UCSD-AML1 (cell line): Measurements from ENCODE around the gene DUSP10.

Source experiments
- DNase-seq: peaks from one replicate; lab custom pipeline; 2025; ENCODE audit not compliant: unreplicated experiment; lab: John Stamatoyannopoulos, UW

DUSP10 gene

DNA sequence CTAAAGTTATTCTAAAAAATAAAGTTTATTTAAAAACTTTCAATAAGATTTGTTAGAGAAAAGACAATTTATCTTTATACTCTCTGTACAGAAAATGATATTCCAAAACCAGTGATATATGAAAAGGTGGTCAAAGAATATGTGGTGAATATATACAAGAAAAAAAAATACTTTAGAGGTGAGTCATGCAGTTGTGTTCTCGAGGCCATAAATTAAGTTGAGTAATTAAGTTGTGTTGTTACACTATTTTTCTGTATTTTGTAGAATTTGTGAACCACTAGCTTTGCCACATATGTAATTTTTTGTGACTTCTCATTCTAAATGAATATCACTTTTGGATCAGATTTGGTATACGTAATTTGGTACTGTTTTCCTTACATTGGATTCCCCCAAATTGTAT lies 23.6 kb upstream of the DUSP10 start:
- DNase-seq, result no peak

DNA sequence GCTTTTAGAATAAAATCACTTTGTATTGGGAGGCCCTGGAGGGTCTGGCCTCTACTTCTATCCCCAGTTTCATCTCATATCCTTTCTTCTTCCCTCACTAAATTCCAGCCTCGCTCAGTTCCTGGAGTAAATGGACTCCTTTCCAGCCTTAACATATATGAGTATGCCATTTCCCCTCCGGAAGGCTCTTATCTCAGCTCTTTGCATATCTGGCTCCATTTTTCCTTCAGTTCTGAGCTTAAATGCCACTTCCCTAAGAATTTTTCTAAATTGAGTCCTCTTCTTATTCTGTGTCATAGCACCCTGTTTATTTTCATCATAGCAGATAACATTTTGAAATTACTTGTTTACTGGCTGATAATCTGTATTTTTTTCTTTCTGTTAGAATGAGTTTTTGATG lies 20.2 kb upstream of the DUSP10 start:
- DNase-seq, result no peak

DNA sequence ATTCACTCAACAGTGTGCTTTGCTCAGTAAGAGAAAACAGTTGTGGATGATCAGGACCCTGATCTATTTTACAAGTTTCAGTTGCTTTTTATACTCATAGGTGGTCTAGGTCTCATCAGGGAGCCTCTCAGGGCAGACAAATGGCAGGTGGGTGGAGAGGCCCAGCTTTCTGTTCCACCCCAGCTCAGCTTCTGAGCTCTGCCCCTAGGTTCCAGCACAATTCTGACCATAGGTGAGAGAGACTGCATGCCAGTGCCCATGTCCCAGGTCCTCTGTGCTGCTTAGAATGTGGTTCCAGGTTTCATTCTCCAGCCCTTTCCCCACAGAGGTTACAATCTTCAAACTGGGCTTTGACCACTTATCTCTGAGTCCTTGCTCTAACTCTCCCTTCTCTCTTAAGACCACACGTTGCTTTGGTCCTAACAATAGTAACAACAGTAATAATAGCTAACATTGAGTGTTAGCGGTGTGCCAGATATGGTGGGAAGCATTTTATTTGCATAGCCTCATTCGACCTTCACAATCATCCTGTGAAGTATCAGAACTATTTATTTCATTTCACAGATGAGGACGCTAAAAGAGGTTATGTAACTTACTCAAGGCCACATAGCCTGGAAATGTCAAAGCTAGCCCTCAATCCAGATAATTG lies 19.6 kb upstream of the DUSP10 start:
- DNase-seq, result no peak

GRCh38 chr1:221760911-221761310 lies 19.0 kb upstream of the DUSP10 start:
- DNase-seq, result no peak

DNA sequence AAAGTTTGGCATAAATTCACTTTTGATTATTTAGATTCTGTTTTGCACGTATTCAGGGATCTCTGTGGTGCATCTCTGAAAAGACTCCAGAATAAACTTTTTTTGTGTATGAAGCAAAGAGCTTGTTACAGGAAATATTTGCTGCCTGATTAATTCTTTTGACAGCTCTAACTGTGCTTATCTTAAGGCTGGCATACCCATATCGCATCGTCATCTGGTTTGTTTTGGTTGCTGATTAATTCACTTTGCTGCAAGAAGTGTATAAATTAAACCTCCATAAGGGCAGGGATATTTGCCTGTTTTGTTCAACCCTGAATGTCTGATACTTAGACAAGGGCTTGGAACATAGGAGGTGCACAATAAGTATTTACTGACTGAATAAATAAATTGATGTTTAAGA lies 17.5 kb upstream of the DUSP10 start:
- DNase-seq, result no peak

GRCh38 chr1:221758455-221758854 lies 16.6 kb upstream of the DUSP10 start:
- DNase-seq, result no peak

DNA sequence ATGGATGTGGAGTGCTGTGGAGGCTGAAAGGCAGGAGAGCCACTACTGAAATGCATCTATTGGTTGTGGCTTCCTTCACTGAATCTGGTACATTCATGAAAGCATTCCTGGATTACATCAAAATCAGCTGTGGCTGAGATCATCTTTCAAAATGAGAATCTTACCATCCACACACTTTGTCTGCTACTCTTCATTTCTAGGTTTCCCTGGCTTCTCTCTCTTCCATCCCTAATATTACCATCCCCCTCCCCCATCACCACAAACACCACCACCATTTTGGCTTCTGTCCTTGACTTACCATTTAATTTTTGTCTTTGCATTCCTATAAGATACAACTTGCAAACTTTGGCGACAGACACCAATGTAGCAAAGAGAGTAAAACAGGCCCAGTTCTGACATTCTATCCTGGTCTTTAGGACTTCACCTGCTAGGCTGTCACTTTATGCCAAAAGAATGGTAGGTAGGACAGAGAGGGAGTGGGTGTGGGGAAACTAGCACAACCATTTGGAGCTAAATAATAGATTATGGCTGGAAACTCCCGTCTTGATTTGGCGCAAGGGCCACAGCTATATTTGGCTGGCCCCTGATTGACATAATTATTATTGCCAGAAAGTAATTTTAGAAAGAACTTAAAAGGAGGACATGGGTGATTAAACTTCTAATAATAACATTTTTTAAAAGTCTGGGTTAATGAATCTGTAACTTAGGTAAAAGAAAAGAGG lies 15.1 kb upstream of the DUSP10 start:
- no peak for DNase-seq

- DNase-seq, result no peak
These were observed 11.9 kb upstream of the DUSP10 start for GRCh38 chr1:221753828-221754188.

GRCh38 chr1:221751226-221751887 lies 9.5 kb upstream of the DUSP10 start:
- DNase-seq, result no peak

DNA sequence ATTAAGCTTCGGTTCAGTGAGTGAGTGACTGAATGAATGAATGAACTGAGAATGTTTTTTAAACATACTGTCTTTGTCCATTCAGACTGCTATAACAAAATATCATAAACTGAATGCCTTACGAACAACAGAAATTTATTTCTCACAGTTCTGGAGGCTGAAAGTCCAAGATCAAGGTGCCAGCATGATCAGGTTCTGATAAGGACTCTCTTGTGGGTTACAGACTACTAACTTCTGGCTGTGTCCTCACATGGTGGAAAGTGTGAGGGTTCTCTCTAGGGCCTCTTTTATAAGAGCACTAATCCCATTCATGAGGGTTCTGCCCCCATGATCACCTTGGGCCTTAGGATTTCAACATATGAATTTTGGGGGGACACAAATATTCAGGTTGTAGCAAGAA lies 7.1 kb upstream of the DUSP10 start:
- DNase-seq, result no peak

DNA sequence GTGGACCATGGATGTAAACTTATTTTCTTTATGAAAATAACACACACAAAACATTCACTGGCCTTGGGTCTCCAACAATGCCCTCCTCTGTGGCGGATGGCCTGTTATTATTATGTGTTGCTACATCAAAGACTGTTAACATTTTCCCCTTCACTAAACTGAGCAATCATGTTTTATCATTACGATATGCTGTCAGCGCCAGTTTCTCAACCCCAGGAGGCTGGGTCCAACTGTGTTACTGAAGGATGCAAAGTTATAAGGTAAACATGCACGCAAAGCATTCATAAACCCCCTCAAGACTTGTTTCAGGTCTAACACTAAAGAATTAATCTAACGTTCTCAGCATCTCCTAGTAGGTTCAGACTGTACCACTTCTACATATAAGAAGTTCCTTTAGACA lies 6.0 kb upstream of the DUSP10 start:
- DNase-seq, result no peak

DNA sequence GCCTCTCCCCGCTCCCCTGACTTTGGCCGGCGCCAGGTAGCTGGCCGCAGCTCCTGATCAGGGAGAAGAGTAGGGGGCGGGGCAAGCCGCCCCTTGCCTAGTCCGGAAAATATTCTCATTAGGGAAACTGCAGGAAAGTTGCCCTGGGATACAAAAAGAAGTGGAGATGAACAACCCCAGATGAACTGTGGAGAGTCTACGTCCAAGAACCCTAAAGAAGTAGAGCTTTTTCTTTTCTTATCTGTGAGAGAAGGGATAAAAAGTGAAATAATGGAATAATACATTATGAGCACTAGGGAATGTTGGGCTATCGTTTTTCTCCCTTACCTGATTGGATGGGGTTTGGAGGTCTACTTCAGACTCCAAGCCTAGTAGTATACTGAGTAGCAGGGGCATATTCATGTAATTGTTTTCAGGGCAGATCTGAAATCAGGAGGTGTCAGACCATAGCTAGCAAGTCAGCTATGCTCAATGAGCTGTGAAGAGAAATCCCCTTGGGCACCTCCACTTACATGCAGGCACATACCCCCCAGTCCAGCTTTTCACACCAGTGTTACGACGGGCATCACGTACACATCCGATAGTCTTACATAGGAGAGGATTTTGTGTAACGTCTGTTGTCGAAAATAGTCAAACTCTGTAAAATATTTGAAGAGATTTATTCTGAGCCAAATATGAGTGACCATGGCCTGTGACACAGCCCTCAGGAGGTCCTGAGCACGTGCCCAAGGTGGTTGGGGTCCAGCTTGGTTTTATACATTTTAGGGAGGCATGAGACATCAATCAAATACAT lies 1.7 kb upstream of the DUSP10 start:
- DNase-seq, result no peak

DNA sequence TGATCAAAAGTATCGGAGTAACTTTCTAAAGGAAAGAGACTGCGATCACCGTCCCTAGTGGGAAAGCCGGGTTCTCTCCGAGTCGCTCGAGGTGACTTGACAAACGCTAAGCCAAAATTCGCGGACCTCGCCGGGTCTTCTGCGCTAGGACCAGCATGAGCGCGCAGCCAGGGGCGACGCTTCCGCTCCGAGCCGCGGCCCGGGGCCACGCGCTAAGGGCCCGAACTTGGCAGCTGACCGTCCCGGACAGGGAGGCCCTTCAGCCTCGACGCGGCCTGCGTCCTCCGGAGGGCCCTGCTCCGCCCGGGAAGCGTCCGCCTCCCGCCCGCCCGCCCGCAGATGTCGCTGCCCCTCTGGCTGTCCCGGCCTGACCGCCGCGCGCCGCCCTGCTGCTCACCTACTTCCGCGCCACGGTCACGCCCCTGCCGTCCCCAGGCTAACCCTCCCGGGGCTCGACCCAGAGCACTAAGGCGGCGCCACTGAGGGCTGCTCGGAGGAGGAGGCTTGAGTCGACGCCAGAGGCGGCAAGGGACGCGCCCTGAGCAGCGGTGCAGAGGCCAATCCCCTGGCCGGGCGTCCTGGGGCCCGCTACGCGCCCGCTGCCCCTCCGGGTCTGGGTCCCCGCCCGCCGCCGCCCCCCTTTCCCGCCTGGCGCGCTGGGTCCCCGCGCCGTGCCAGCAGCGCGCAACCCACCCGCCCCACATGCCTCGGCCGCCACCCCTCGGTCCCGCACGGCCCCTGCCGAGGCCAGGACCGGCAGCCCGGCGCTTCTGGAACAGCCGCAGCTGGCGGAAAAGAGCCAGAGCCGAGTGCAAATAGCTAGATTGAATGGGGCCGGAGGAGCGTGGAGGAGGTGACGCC lies 896 bp upstream of the DUSP10 start:
- peak; percentile 91 for DNase-seq

DNA sequence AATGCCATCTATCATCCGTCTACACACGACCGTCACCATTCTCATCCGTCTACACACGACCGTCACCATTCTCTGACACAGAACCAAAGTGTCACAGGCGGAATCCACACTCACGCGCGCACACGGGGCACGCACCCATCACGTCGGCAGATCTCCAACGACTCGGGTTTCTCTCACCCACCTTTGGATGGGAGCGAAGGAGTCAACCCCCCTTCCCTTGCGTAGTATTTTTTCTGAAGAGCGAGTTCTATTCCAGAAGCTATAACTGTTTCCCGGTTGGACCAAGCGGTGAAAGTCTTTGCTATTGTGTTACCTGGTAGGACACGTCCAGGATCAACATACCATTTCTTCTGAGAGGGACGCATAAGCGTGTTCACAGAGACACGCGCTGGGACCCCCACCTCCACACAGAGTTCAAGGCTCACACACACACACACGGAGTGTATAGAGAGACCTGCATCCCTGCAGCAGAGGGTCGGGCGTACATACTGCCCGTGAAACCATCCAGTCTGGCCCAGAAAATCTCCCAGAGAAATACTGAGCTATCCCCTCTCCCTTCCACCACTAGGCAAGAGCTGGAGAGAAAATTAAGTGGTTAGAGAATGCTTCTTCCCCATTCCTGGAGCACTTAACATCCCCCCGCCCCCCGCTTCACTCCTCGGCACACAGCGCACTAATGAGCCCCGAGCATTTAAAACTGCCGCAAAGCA lies 741 bp downstream of the DUSP10 start:
- DNase-seq, result peak; percentile 73

- no peak for DNase-seq
These were observed 1.4 kb downstream of the DUSP10 start for GRCh38 chr1:221740369-221740992.

DNA sequence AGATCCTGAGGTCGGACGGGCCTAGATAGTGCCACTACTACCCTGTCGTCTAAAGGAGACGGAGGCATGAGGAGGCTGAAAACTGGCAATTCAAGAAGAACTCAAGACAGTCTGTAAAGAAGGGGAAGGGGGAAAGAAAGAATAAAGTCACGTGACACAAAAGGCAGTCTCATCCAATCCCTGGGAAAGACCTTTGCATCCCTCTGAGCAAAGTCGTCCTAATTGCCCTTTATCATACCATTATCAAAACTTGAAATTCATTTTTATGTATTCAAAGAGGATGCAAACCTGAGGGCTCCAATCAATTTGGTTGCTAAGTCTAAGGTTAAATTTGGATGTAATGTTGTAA lies 2.2 kb downstream of the DUSP10 start:
- DNase-seq, result no peak

GRCh38 chr1:221739018-221739676 lies 2.7 kb downstream of the DUSP10 start:
- DNase-seq, result no peak

- DNase-seq, result no peak
These were observed 5.2 kb downstream of the DUSP10 start for GRCh38 chr1:221736714-221737113.

DNA sequence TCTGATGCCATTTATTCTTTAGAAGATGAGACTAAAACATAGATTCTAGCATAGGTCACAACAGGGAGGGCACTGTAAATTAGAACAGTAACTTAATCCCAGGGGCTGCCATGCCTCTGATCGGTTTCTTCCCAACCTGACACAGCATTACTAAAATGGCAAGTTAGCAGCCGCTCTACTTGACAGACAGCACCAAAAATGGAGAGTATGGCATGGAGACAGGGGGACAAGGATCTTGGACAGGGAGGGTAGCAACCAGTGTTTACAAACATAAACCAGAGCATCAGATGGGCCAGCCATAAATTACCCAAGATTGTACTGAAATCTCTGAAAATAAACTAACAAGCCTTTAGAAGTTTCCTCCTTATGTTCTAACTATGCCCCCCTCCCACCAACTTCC lies 5.9 kb downstream of the DUSP10 start:
- no peak for DNase-seq
